Measurements from ENCODE around the gene CCDC83.
A peak's percentile ranks its signal among the peaks of the same experiment; 100 is the strongest.
"Not testable (repeated sequence)": the region's sequence is repeated elsewhere in the genome, so short reads cannot be mapped to it uniquely, and the experiment has no call there.

Gene CCDC83

DNA sequence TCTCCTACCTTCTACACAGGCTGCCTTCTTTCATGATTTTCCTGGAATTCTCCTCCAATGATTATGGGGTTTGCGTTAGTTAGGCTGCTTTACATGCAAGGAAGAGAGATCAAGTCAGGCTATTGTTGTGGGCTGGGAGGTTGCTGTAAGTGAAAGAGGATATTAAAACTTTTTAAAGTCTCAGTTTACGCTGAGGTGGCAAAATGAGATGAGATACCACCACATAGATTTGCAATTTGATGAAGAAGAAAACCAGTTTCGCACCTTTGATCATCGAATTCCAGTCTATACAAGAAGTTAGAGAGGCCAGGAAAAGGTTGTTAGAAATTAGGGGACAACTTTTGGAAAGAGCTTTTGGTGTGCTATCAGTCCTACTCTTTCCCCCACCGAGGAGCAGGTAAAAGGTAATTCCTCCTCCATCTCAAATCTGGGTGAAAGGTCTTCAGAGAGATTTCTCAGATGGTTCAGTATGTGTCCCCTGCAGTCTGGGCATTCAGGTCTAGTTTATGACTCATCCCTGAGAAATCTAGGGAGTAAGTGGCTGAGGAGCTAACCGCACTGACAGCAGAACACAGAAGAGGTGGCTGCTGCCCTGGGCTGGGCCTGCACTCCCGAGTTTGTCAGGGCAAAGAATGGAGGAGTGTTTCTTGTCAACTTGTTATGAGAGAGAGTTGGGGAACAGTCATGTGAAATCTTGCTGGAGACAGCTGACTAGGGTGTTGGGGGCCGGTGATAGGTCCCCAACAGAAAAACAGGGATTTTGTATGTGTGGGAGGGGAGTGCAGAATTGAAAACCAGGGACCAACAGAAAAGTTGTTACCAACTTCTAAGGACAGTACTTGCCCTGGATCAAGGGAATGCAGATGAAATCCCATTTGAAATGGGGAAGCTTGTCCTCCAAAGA is 34.7 kb downstream of the CCDC83 start:
- no peak for DNase-seq

DNA sequence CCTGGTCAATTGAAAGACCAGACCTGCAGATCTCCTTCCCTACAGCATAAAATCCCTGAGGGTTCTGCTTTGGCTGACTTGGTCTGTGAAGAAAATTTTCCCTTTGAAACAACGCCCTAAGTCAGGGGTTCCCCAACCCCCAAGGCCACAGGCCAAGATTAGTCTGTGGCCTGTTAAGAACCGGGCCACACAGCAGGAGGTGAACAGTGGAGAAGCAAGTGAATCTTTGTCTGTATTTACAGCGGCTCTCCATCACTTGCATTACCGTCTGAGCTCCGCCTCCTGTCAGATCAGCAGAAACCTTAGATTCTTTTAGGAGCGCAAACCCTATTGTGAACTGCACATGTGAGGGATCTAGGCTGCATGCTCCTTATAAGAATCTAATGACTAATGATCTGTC is 38.2 kb downstream of the CCDC83 start:
- no peak for DNase-seq

DNA sequence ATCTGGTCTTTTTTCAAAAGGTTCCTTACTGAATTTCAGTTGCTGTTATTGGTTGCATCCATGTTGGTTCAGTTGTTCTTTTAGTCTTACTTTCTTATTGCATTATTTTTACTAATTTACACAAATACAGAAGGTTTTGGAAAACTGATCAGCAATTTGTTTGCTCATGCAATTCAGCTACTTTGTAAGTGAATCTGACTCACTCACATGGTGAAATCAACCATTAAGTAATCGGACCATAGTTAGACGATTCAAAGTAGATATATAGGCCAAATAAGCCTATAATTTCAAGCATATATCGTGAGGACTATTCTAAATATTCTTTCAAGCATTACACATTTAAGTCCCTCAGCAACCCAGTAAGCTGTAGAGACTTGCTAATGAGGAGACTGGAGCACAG is 41.7 kb downstream of the CCDC83 start:
- no peak for DNase-seq

DNA sequence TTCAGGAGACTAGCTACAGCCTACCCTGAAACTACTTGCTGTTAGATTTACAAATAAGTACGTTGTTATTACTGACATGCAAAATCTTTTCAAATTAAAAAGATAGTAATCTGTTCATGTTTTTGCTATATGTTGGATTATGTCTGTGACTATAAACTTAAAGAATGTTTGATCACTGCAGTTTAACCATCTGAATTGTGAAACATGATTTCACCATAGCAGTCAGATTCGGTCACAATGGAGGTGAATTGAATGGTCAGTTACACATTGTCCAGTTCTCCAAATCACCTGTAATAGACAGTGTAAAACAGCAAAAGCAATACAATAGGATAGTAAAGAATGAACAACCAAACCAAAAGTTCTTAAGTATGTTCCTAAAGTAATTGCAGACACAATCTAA is 43.3 kb downstream of the CCDC83 start:
- no peak for DNase-seq

DNA sequence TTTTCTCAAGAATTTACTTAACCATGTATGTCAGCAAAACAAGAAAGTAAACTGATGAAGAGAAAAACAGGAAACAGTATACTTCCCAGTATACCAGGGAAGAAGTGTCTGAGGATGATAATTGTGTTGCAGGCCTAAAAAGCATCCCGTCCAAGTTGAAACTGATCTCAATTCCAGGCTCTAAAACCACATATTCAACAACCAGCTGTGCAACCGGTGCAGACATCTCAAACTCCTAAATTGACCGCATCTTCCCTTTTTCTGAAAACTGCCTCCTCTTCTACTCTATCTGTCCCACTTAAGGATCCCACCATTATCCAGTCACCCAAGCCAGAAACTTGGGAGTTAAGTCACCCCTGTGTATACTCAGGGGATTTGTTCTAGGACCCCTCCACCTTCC is 47.2 kb downstream of the CCDC83 start:
- DNase-seq = no peak

DNA sequence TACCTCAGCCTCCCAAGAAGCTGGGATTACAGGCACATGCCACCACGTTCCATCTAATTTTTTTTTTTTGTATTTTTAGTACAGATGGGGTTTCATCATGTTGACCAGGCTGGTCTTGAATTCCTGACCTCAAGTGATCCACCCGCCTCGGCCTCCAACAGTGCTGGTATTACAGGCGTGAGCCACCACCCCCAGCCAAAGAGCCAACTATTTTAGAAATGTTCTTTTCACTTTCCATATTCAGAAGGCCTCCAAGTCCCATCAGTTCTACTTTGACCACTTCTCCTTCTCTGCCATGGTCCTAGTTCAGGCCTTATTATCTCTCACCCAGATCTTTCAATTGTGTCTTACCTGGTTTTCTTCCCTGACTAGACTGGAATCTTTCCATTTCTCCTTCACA is 48.2 kb downstream of the CCDC83 start:
- no peak for DNase-seq

DNA sequence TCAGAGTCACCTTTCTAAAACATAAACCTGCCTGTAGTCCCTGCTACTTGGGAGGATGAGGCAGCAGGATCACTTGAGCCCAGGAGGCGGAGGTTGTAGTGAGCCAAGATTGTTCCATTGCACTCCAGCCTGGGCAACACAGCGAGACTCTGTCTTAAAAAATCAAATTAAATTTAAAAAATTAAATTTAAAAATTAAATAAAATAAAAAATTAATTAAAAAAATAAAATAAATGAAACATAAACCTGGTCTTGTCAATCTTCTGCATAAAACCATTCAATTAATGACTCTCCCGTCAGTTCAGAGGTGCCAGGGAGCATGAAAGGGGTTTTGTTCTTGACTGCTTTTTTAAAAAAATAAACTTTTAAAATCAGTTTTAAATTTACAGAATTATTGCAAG is 48.6 kb downstream of the CCDC83 start:
- DNase-seq = no peak

DNA sequence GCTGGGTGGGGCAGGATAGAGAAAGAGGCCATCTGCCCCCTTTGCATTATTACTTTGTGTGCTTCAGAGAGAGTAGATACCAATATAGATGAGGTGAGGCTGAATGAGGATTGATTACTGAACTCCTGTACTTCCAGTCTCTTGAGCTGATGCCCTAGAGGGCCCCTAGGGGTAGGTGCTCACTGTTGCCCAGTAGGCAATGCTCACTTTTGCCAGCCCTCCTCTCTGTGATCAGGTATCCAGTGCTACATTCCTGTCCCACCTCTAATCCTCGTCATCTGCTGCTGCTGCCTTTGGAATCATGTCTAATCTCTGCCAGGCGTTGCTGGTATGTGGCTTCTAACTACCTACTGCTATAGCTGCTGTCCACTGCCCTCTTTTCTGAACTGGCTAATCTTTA is 57.2 kb downstream of the CCDC83 start:
- no peak for DNase-seq

DNA sequence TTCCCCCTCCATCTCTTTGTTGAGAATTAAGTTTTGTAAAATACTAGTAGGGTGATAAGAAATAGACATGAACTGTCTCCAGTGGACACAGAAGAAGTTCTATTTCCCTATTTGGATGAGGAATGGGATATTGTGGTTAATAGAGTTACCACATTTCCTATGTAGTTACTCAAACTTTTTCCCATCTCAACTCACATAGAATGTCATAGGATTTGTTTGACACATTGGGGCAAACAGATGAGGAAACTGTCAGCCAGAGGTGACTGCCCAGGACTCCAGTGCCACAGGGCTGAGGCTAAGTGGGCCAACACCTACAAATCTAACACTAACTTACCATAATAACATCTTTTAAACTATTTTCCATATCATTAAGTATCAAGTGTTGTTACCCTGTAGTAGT is 58.3 kb downstream of the CCDC83 start:
- DNase-seq = no peak

DNA sequence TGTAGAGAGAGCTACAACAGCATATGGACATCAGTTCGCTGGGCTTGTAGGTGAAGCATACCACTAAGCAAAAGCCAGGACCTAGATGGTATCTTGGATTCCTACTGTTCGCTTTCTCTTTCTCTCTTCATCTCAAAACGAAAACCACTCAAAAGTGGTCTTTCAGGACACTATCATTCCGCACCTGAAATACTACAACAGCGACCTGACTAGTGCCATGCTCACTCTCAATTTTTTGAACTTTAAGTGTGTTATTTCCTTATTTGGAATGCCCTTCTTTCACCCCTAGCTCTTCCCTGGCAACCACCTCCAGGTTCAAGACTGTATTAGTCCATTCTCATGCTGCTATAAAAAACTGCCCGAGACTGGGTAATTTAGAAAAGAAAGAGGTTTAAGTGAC is 59.2 kb downstream of the CCDC83 start:
- no peak for DNase-seq

DNA sequence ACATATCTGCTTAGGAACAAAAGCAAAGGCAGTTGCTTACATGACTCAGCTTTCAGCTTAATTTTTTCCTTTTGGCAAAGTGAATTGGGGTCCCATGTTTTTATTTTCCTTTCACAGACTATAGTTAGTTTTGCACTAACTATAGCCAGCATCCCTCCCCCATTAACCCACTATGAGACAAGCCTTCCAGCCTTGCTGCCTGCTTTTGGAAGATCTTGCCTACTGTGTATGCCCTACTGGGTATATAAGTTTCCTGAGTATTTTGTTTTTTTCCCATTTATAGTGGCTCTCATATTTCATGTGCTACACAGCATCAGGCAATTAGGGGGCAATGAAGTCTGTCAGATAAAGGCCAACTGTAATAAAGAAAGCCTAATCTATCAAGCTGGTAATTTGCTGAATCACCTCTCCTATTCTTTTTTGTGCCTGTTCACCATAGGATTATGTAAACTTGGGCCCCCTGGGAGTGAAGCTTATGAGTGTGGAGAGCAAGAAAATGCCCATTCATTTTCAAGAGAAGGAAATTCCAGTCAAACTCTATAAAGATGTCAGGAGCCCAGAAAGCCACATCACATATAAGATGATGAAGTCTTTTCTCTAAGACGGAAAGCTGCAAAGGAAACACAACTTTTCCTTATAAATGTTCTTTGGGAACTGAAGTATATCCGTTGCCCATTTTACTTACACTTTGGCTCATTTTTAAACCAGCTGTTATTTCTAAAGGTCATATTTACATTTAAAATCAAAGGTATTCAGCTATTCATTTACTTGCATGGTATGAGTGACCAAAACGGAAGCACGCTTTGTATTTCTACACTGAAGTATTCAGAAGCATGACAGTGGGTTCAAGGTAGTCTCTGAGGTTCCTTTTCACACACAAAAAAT is 64.0 kb downstream of the CCDC83 start:
- DNase-seq = no peak

DNA sequence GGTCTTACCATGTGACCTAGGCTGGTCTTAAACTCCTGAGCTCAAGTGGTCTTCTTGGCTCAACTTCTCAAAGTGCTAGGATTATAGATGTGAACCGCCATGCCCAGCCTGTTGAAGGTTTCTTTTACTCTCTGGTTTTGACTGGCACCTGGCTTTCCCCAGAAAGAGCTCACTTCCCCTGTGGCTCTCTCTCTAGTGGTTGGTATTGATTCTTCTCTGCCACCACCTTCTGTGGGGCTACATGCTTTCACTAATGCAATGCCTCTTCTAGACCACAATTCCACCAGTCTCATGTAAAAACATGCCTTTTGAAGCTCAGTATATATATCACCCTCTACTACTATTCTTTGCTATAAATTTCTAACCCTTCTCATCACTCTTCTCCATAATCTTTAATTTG is 67.2 kb downstream of the CCDC83 start:
- DNase-seq = no peak

DNA sequence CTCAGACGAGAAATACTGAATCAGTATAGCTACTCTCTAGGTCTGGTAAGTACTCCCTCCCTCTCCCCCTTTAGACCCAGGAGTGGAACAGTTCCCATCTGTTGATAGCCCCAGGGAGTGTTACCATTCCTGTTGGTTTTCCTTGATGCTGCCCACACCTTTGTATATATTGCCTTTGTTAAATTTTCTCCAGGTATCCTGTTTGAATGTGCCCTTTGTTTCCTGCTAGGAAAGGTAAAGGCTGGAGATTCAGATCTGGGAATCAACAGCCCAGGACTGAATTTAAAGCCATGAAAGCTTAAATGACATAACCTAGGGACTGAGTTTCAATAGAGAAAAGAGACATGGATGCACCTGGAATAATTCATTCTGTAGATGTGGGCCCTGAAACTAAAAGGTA is 68.3 kb downstream of the CCDC83 start:
- DNase-seq = no peak

DNA sequence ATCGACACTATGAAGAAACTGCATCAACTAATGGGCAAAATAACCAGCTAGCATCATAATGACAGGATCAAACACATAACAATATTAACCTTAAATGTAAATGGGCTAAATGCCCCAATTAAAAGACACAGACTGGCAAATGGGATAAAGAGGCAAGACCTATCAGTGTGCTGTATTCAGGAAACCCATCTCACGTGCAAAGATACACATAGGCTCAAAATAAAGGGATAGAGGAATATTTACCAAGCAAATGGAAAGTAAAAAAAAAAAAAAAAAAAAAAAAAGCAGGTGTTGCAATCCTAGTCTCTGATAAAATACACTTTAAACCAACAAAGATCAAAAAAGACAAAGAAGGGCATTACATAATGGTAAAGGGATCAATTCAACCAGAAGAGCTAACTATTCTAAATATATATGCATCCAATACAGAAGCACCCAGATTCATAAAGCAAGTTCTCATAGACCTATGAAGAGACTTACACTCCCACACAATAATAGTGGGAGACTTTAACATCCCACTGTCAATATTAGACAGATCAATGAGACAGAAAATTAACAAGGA is 71.6 kb downstream of the CCDC83 start:
- DNase-seq = not testable (repeated sequence)

DNA sequence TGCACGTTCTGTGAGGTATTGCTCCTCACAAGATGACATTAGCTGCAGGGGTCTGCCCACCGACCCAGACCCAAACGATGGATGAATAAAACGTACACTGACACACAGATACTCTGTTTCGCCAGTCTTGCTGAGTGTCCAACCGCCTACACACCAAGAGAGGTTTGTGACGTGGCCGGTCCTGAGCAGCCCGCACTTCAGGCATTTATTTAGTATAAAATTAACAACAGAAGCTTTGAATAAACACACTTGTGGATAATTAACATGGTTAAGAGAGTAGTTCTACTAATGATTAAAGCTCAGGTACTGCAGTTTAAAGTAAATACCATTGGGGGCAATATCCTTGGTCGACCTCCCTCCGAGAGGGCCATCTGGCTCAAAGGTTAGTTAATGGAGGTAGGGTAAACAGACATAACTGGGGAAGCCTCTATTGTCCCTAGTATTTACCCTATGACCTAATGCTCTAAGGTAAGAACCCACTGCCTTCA is 75.7 kb downstream of the CCDC83 start:
- DNase-seq = no peak

DNA sequence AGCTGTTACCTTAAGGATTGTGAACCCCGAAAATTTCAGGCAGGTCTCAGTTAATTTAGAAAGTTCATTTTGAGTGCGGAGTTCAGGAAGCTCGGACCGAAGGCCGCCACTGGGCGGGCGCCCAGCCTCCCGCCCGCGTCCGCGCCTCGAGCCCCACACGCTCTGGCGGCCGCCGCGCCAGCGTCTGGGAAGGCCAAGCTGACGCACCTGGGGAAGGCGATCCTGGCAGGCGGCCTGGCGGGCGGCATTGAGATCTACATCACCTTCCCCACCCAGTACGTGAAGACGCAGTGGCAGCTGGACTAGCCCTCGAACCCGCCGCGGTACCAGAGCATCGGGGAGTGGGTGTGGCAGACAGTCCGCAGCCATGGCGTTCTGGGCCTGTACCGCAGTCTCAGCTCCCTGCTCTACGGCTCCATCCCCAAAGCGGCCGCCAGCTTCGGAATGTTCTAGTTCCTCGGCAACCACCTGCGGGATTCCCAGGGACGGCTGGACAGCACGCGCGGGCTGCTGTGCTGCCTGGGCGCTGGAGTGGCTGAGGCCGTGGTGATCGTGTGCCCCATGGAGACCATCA is 79.5 kb downstream of the CCDC83 start:
- DNase-seq = no peak

DNA sequence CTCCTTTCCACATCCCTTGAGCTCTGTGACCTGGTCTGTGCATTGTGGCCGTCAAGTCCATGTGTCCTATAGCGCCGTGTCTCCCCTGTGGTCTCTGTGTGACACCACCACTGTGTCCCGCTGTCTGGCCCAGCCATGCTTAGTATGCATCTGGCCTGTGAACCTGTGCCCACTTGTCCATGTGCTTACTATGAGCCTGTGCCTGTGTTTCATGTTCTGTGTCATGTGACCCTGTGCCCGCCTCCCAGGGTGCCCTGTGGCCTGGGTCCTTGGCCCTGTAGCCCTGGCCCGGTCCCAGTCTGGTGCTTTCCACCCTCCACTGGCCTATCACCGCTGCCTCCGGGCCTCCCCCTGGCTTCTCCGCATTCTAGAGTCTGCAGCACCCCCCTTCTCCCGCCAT is 80.6 kb downstream of the CCDC83 start:
- no peak for DNase-seq

DNA sequence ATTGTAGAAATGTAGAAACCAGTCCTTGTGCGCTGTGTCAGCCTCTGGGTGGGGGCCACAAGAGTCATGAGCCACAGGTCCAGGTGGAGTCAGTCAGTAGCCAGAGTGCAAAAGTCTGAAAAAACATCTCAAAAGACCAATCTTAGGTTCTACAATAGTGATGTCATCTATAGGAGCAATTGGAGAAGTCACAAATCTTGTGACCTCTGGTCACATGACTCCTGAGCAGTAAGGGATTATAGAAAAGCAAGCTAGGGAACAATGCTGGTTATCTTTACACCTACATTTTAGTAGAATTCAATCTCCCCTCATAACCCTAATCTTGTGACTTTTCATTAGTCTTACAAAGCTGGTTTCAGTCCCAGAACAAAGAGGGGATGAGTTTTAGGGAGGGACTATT is 82.7 kb downstream of the CCDC83 start:
- DNase-seq = no peak

DNA sequence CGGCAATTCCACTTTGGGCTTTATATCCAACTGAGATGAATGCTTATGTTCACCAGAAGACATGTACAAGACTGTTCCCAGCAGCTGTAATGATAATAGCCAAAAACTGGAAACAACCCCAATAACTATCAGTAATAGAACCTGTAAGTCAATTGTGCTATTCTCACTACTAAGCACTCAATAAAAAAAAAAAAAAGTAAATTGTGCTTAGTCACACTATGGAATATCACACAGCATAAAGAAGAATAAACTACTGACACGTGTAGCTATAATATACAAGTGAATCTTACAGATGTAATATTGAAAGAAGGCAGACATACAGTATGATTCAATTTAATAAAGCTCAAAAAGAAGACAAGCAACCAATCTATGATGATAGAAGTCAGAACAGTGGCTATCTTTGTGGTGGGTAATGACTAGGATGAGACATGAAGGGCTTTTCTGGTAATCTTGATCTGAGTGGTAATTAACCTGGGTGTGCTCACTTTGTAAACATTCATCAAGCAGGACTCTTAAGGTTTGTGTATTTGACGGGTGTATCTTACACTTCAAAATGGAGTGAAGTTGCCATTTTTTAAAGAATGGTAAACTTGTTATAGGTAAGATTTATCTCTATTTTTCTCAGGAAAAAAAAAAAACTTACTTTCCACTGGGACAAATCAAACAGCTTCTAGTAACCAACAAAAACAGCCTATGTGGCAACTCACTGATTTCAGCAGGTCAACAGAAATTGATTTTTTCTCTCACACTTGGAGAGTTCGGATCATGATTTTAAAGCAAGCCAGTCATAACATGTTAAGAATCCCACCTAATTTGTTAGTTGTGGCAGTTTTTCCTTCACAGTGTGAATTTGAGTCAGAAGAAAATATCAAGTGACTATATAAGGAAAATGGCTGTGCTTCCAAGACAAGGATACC is 84.2 kb downstream of the CCDC83 start:
- no peak for DNase-seq

DNA sequence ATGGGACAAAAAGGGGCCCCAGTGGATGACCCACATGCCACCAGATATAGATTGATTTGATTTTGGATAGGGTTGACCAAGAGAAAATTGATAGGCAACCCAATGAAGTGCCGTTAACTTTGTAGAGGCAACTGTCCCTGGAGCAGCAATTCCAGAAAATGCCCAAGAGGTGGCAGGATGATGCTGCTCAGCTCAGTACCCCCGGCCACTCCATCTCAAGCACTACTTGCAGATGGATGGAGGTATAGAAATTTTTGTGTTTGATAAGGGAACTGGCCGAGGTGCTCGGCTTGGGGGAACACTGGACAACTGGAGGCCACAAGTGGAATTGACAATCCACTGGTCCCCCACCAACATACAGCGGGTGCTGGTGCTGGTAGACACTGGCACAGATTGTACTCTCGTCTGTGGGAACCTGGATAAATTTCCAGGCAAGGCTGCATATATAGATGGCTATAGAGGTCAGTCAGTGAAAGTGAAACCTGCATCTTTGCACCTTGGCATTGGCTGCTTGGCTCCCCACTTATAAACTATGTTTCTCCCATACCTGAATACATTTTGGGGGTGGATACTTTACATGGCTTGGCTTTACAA is 86.3 kb downstream of the CCDC83 start:
- DNase-seq = peak; percentile 15

DNA sequence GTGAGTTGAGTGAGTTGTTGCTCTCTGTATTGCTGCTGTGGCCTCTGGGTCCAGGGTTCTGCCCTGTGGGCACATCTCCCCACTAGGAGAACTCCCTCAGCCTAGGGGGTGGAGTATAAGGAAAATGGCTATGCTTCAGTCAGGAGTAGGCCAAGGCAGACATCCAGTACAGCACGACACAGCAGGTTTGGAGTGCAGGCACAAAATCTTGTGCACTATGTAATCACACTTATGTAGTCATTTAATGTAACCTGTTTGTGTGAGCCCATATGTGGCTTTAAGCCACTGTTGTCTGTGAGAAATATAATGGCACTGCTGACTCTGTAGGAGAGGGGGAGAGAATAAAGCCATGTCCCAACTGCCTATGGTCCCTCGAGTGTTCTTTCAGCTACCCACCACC is 90.1 kb downstream of the CCDC83 start:
- no peak for DNase-seq

DNA sequence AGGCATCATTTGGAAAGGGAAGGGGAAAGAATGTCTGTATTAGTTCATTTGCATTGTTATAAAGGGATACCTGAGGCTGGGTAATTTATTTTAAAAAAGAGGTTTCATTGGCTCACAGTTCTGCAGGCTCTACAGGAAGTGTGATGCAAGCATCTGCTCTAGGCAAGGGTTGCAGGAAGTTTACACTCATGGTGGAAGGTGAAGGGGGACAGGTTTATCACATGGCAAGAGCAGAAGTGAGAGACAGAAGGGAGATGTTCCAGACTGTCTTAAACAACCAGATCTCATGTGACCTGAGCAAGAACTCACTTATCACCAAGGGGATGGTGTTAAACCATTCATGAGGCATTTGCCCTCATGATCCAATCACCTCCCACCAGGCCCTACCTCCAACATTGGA is 90.6 kb downstream of the CCDC83 start:
- no peak for DNase-seq
